GM21529 (cell line): ENCODE data around the gene LAMC1.

Experiments
- ATAC-seq: cut with Tn5 transposase; IDR thresholded peaks from one replicate; pipeline ENCODE4 v1.9.1; 2021; ENCODE audit not compliant: unreplicated experiment

Gene LAMC1

GRCh38 chr1:183180634-183181056 lies 157.4 kb downstream of the LAMC1 start:
- ATAC-seq: peak; percentile 85

- ATAC-seq: no peak
These were observed 162.8 kb downstream of the LAMC1 start, which contains the start of gene LAMC2 for GRCh38 chr1:183185941-183186490. Gene LAMC2 (plus strand): TSS chr1:183186264. CDS start chr1:183186353, 89 bp downstream.

- no peak for ATAC-seq
These were observed 163.6 kb downstream of the LAMC1 start for GRCh38 chr1:183186841-183187240.

GRCh38 chr1:183188240-183188639 lies 165.0 kb downstream of the LAMC1 start:
- ATAC-seq: no peak

- no peak for ATAC-seq
These were observed 168.6 kb downstream of the LAMC1 start for GRCh38 chr1:183191833-183192232.

GRCh38 chr1:183193963-183194525 lies 170.8 kb downstream of the LAMC1 start:
- ATAC-seq: no peak

GRCh38 chr1:183194527-183195141 lies 171.4 kb downstream of the LAMC1 start:
- peak; percentile 97 for ATAC-seq

GRCh38 chr1:183195142-183195574 lies 171.9 kb downstream of the LAMC1 start:
- ATAC-seq: peak; percentile 50
